Tibial nerve (tissue), 4 donors: ENCODE measurements around the gene MOSMO. TPM values are rescaled to one million over a fixed set of nuclear protein-coding genes. Genes with fewer than 3 reads are reported as not detected.

Experiments used
- DNase-seq, 2 donors: peaks; one replicate each; pipeline ENCODE4 v3.0.0-alpha.2; 2019; ENCODE audit warnings: low spot score in 2 of 2
- H3K27ac ChIP-seq, 4 donors: fragments of 200-600 bp; sonication (generic) in 3 of 4; one replicate each; pipeline ENCODE4 v1.5.1; 2017 to 2019; ENCODE audit warnings: mild to moderate bottlenecking in 1 of 4
- H3K27me3 ChIP-seq, 2 donors: fragments of 200-600 bp; sonication (generic) in 1 of 2; one replicate each; pipeline versions ENCODE4 v1.5.1 to v1.6.0; 2017 to 2019
- H3K36me3 ChIP-seq, 3 donors: fragments of 200-600 bp; sonication (generic); one replicate each; pipeline ENCODE4 v1.5.1; 2018 to 2019
- H3K4me1 ChIP-seq, 4 donors: fragments of 200-600 bp; sonication (generic) in 3 of 4; one replicate each; pipeline ENCODE4 v1.5.1; 2017 to 2019
- H3K4me3 ChIP-seq, 4 donors: fragments of 200-600 bp; sonication (generic) in 3 of 4; one replicate each; pipeline ENCODE4 v1.5.1; 2017 to 2019; ENCODE audit warnings: mild to moderate bottlenecking in 1 of 4, moderate library complexity in 1 of 4
- H3K9me3 ChIP-seq, 4 donors: fragments of 200-600 bp; sonication (generic) in 3 of 4; one replicate each; pipeline ENCODE4 v1.5.1; 2017 to 2019
- CTCF ChIP-seq, 5 experiments: fragments of 200-600 bp in 3 of 5; fragments of 450-650 bp in 2 of 5; sonication (generic) in 3 of 5; IDR thresholded peaks; one replicate each; pipeline ENCODE4 v1.5.1; 2016 to 2019; ENCODE audit warnings: antibody characterized with exemption in 5 of 5, mild to moderate bottlenecking in 3 of 5, moderate library complexity in 2 of 5
- EP300 ChIP-seq, 2 donors: sonication (generic); formaldehyde crosslinking; IDR thresholded peaks; one replicate each; pipeline ENCODE4 v1.6.1; 2017; ENCODE audit warnings: antibody characterized with exemption in 2 of 2, mild to moderate bottlenecking in 1 of 2
- POLR2A ChIP-seq, 2 donors: fragments of 450-650 bp; IDR thresholded peaks; one replicate each; pipeline ENCODE4 v1.6.1; 2017; ENCODE audit warnings: antibody characterized with exemption in 2 of 2, mild to moderate bottlenecking in 2 of 2, moderate library complexity in 2 of 2
- WGBS, 2 donors: methylation state at CpG; one replicate each; pipeline ENCODE4 v1.1.5; 2018; 5-methylcytosine and 5-hydroxymethylcytosine counted together
- total RNA-seq, 4 donors: library from RNA; depleted of rRNA; stranded (reverse); fragments of >200 nt; gene quantifications; one replicate each; pipeline ENCODE4 v1.1.0, GENCODE V29; 2016

MOSMO gene
- total RNA-seq, 4 donors from 2014 or later, result 19.3 to 33.6 (median 26.0) TPM

- DNase-seq, result no peak
- Histone ChIP-seq H3K4me1 (peaks cover 0 to 37% (median 12%) of the 10 kb centered on the region in 4 donors), H3K27ac (no peak overlapping the region), H3K4me3 (no peak overlapping the region), H3K36me3 (no peaks in the 10 kb centered on the region), H3K9me3 (no peaks in the 10 kb centered on the region), H3K27me3 (no peaks in the 10 kb centered on the region)
- WGBS, 2 donors, result 40 to 56% methylated on average over 2 of the region's 2 CpGs
- no peak for TF ChIP-seq EP300 (IDR thresholded peaks at IDR 0.05)
- no peak for TF ChIP-seq POLR2A (IDR thresholded peaks at IDR 0.05)
- TF ChIP-seq CTCF (IDR thresholded peaks at IDR 0.05), result no peak
Observed at GRCh38 chr16:22012241-22012640, 4.3 kb downstream of the MOSMO start.

- Histone ChIP-seq H3K27ac (no peak overlapping the region), H3K9me3 (no peaks in the 10 kb centered on the region), H3K36me3 (no peaks in the 10 kb centered on the region), H3K27me3 (no peaks in the 10 kb centered on the region), H3K4me1 (peaks cover 0 to 40% (median 11%) of the 10 kb centered on the region in 4 donors), H3K4me3 (no peak overlapping the region)
- DNase-seq, result no peak
- TF ChIP-seq CTCF (IDR thresholded peaks at IDR 0.05) (no peak), EP300 (IDR thresholded peaks at IDR 0.05) (no peak)
- WGBS, 2 donors, result 60 to 77% methylated on average over 4 of the region's 4 CpGs
Observed at GRCh38 chr16:22013486-22013885, 5.6 kb downstream of the MOSMO start.

- WGBS, 2 donors, result 79 to 83% methylated on average over 2 of the region's 2 CpGs
- Histone ChIP-seq H3K36me3 (no peaks in the 10 kb centered on the region), H3K9me3 (no peaks in the 10 kb centered on the region), H3K27ac (no peak overlapping the region), H3K4me3 (no peak overlapping the region), H3K4me1 (peaks cover 0 to 37% (median 3%) of the 10 kb centered on the region in 4 donors), H3K27me3 (no peaks in the 10 kb centered on the region)
- DNase-seq, result no peak
- TF ChIP-seq POLR2A (IDR thresholded peaks at IDR 0.05) (no peak), EP300 (IDR thresholded peaks at IDR 0.05) (no peak), CTCF (IDR thresholded peaks at IDR 0.05) (no peak)
Observed at GRCh38 chr16:22014271-22014873, 6.5 kb downstream of the MOSMO start.

- no peak overlapping the region for H3K4me3 ChIP-seq
- WGBS, 2 donors, result 87 to 92% methylated on average over 4 of the region's 4 CpGs
- H3K27me3 ChIP-seq, result no peaks in the 10 kb centered on the region
- no peak overlapping the region for H3K27ac ChIP-seq
- H3K36me3 ChIP-seq, result no peaks in the 10 kb centered on the region
- TF ChIP-seq POLR2A (IDR thresholded peaks at IDR 0.05) (no peak), CTCF (IDR thresholded peaks at IDR 0.05) (no peak), EP300 (IDR thresholded peaks at IDR 0.05) (no peak)
- no peak for DNase-seq
- H3K9me3 ChIP-seq, result no peaks in the 10 kb centered on the region
- peaks cover 0 to 21% (median 2%) of the 10 kb centered on the region in 4 donors for H3K4me1 ChIP-seq
Observed at GRCh38 chr16:22016927-22017326, 9.0 kb downstream of the MOSMO start.

GRCh38 chr16:22018559-22018958 is 10.6 kb downstream of the MOSMO start:
- no peak overlapping the region for H3K4me3 ChIP-seq
- no peaks in the 10 kb centered on the region for H3K9me3 ChIP-seq
- DNase-seq, result no peak
- TF ChIP-seq EP300 (IDR thresholded peaks at IDR 0.05) (no peak), CTCF (IDR thresholded peaks at IDR 0.05) (no peak), POLR2A (IDR thresholded peaks at IDR 0.05) (no peak)
- WGBS, 2 donors, result 89 to 91% methylated on average over 1 of the region's 1 CpG
- no peaks in the 10 kb centered on the region for H3K27me3 ChIP-seq
- no peaks in the 10 kb centered on the region for H3K36me3 ChIP-seq
- peaks cover 0 to 20% (median 2%) of the 10 kb centered on the region in 4 donors for H3K4me1 ChIP-seq
- no peak overlapping the region for H3K27ac ChIP-seq
